B cell (primary cell): Measurements from ENCODE around the gene SPRY1.

Experiments used
- CTCF ChIP-seq: fragments of 200-600 bp; IDR thresholded peaks from one replicate; pipeline ENCODE4 v1.8.0; 2022; ENCODE audit warnings: antibody characterized with exemption, mild to moderate bottlenecking
- EZH2 ChIP-seq: IDR thresholded peaks from 2 replicates; pipeline ENCODE4 v1.6.1; 2012; ENCODE audit warnings: borderline replicate concordance, low read depth, mild to moderate bottlenecking, moderate library complexity, low read length; ENCODE audit not compliant: insufficient read depth, poor library complexity, severe bottlenecking

- TF ChIP-seq CTCF (no peak), EZH2 (no peak)
Observed at GRCh38 chr4:123359449-123360315, 36.9 kb upstream of the SPRY1 start.
